SK-N-MC (cell line): Measurements from ENCODE around the gene SLC9A5.

Experiments
- EZH2 ChIP-seq: fragments of 200-600 bp; sonication (generic); IDR thresholded peaks from one replicate; pipeline ENCODE4 v1.6.1; 2017; ENCODE audit warnings: antibody characterized with exemption
- POLR2AphosphoS5 ChIP-seq: IDR thresholded peaks from 2 replicates; pipeline ENCODE4 v1.6.1; 2012; ENCODE audit warnings: mild to moderate bottlenecking, low read depth, low read length, borderline replicate concordance

DNA sequence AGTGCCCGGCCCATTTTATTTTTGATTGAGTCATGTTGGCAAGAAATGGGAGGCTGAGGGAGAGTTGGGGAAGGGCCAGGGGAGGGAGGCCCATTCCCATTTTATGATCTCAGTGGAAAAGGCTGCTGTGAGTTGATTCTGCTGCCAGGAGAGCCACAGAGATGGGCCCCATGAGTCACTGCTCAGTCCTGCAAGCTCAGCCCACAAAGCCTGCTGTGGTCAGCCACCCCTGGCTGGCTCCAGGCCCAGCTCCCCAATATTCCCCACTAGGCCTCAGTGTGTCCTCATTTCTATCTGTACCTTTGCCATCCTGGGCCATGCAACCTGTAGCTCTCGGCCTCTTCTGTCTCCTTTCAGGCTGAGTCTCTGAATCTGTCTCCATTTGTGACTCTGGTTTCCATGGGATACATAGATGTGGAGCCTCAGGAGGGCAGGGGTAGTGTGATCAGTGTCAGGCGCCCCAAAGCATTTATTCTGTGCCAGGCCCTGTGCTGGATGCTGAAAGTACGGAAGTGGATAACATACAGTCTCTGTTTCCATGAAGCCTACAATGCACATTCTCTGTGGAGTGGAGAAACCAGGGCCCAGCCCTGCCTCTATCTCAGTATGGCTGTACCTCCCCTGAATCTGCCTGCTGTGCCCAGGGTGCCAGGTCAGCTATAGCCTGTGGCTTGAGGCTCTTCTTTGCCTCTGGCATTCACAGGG is 28.7 kb downstream of the SLC9A5 start:
- no peak for TF ChIP-seq POLR2AphosphoS5
- no peak for TF ChIP-seq EZH2
